GM06990 (cell line): ENCODE results near the gene LRRC56.

ENCODE experiments used
- DNase-seq: peaks from one replicate; pipeline ENCODE4 v3.0.0-alpha.2; 2011; ENCODE audit not compliant: insufficient read length; ENCODE audit errors: extremely low read depth
- H3K27me3 ChIP-seq: replicated peaks from 2 replicates; pipeline ENCODE4 v1.6.0; 2011; ENCODE audit warnings: low read length; ENCODE audit not compliant: control insufficient read depth, insufficient read depth
- H3K36me3 ChIP-seq: 2 replicates; pipeline ENCODE4 v1.5.1; 2011; ENCODE audit warnings: low read length; ENCODE audit not compliant: control insufficient read depth, insufficient read depth
- H3K4me3 ChIP-seq: replicated peaks from 2 replicates; pipeline ENCODE4 v1.5.1; 2011; ENCODE audit warnings: low read depth, mild to moderate bottlenecking, control low read depth, low read length
- CTCF ChIP-seq: IDR thresholded peaks from 2 replicates; pipeline ENCODE4 v1.5.1; 2011; ENCODE audit warnings: low read length, control low read depth, mild to moderate bottlenecking, inconsistent platforms; ENCODE audit not compliant: insufficient read depth, poor library complexity, severe bottlenecking

LRRC56 gene

GRCh38 chr11:544817-545166, 7.5 kb downstream of the LRRC56 start:
- Histone ChIP-seq H3K4me3 (no peak overlapping the region), H3K27me3 (no peaks in the 10 kb centered on the region), H3K36me3 (no peaks in the 10 kb centered on the region; the same call in 1 of the 2 replicates)
- no peak for TF ChIP-seq CTCF
- DNase-seq: no peak

- no peak for DNase-seq
- Histone ChIP-seq H3K36me3 (no peaks in the 10 kb centered on the region; the same call in 1 of the 2 replicates), H3K4me3 (no peak overlapping the region), H3K27me3 (no peaks in the 10 kb centered on the region)
- no peak for TF ChIP-seq CTCF
These were observed 7.8 kb downstream of the LRRC56 start for GRCh38 chr11:545171-545570.

GRCh38 chr11:548700-549603, 11.6 kb downstream of the LRRC56 start:
- H3K4me3 ChIP-seq: no peak overlapping the region
- DNase-seq: no peak

GRCh38 chr11:550021-550745, 12.9 kb downstream of the LRRC56 start:
- no peaks in the 10 kb centered on the region for H3K27me3 ChIP-seq
- no peaks in the 10 kb centered on the region for H3K36me3 ChIP-seq
- no peak overlapping the region for H3K4me3 ChIP-seq
- no peak for DNase-seq
- no peak for TF ChIP-seq CTCF

More at GRCh38 chr11:548700-549603, 11.6 kb downstream of the LRRC56 start:
- Histone ChIP-seq H3K36me3 (no peaks in the 10 kb centered on the region), H3K27me3 (no peaks in the 10 kb centered on the region)
- no peak for TF ChIP-seq CTCF

GRCh38 chr11:550746-551085, 13.4 kb downstream of the LRRC56 start:
- Histone ChIP-seq H3K4me3 (no peak overlapping the region), H3K36me3 (no peaks in the 10 kb centered on the region), H3K27me3 (no peaks in the 10 kb centered on the region)
- TF ChIP-seq CTCF: no peak
- DNase-seq: no peak
